Left lung (tissue), 10 donors: Measurements from ENCODE around the gene B9D1. TPM values are rescaled to one million over a fixed set of nuclear protein-coding genes. Genes with fewer than 3 reads are reported as not detected.

ENCODE experiments used
- ATAC-seq: fragments of 200-7000 bp; cut with Tn5 transposase; one replicate; pipeline ENCODE4 v1.9.1; 2020; ENCODE audit warnings: moderate library complexity
- DNase-seq, 4 donors: peaks; one replicate each; pipeline ENCODE4 v3.0.0-alpha.2; 2013 to 2020
- H3K27ac ChIP-seq, 2 donors: fragments of 200-600 bp; sonication (generic) in 1 of 2; one replicate each; pipeline versions ENCODE4 v1.5.0 to v1.8.0; 2020 to 2021
- H3K27me3 ChIP-seq, 2 donors: fragments of 200-600 bp; sonication (generic) in 1 of 2; one replicate each; pipeline versions ENCODE4 v1.5.0 to v1.8.0; 2020 to 2021
- H3K36me3 ChIP-seq, 2 donors: fragments of 200-600 bp; sonication (generic) in 1 of 2; one replicate each; pipeline versions ENCODE4 v1.5.0 to v1.8.0; 2020 to 2021
- H3K4me1 ChIP-seq, 2 donors: fragments of 200-600 bp; one replicate each; pipeline ENCODE4 v1.8.0; 2021
- H3K4me3 ChIP-seq, 2 donors: fragments of 200-600 bp; sonication (generic) in 1 of 2; one replicate each; pipeline versions ENCODE4 v1.5.0 to v1.8.0; 2020 to 2021; ENCODE audit warnings: mild to moderate bottlenecking in 1 of 2
- H3K9me3 ChIP-seq, 2 donors: fragments of 200-600 bp; sonication (generic) in 1 of 2; one replicate each; pipeline versions ENCODE4 v1.5.0 to v1.8.0; 2020 to 2021
- intact Hi-C, 2 donors: fragments of 100-400 bp; cut with DNase I; formaldehyde crosslinking; loops; one replicate each; pipeline versions ENCODE4 v1.11.2 to v1.14.2; 2022
- polyA plus RNA-seq, 6 donors: library from polyadenylated mRNA; unstranded; fragments of 120-200 nt; gene quantifications; one replicate each; pipeline ENCODE4 v1.2.1, GENCODE V29; 2013; ENCODE audit not compliant: insufficient read length in 6 of 6
- total RNA-seq, 2 donors: library from RNA; stranded (reverse); fragmentation: NEBNext Ultra II Directional; extraction: Animal tissue kit (Norgen Biotek cat#: 25700); gene quantifications; one replicate each; pipeline ENCODE4 v1.2.1, GENCODE V29; 2021
- TF ChIP-seq, protein P1 (sequence below), 2 donors: fragments of 200-600 bp; sonication (generic) in 1 of 2; IDR thresholded peaks; one replicate each; pipeline versions ENCODE4 v1.5.0 to v1.8.0; 2021; ENCODE audit warnings: antibody characterized with exemption in 2 of 2
- donor health status: DM: no; HTN: yes; CAD: no.
- donor health status: DM: no; HTN: no; CAD: no.

Gene B9D1
- total and polyA plus RNA-seq, 8 donors: 11.4 to 24.1 (median 21.1) TPM

DNA sequence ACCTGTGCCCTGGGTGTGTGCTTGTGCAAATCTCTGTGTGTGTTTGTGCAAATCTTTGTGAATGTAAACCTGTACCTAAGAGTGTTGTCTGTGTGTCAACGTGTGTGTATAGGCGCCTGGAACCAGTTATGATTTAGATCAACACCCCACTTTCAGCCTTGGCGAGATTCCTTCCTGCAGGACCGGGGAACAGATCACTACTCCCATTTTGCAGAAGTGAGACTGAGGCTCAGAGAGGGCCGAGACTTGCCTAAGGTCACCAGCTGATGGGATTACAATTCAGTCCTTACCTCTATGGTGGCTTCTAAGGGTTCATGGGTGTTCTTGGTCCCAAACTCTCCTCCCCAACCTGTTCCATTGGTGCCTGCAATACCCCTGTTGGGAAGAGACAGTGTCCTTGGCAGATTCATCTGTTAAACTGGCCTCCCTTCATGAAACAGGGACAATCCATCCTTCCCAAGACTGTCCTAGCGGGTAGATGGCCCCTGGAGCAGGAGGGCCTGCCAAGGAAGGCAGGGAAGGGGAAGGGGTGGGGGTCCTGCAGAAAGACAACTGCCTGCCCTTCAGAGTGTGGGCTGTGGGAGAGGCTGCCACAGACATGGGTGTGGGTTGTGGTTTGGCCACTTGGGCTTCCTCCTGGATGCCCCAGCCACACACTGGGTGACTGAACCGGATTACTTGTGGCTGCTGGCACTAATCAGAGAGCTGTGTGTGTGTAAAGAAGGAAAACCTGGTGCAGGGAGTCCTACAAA lies 8.9 kb upstream of the B9D1 start:
- Histone ChIP-seq H3K36me3 (no peaks in the 10 kb centered on the region), H3K27ac (peak overlapping the region in 1 of 2 donors; percentile 61), H3K27me3 (no peaks in the 10 kb centered on the region), H3K9me3 (no peaks in the 10 kb centered on the region), H3K4me1 (peaks cover 0 to 37% of the 10 kb centered on the region in 2 donors), H3K4me3 (no peak overlapping the region)
- ATAC-seq: peak; percentile 16
- DNase-seq: peak in 1 of 4 donors; percentile 21
- intact Hi-C loops: loop anchor here in 1 of 2 donors (10.0 kb wide), 1 partner anchor 73 kb away; no protein-coding TSS in a partner anchor
- TF ChIP-seq, protein P1, sequence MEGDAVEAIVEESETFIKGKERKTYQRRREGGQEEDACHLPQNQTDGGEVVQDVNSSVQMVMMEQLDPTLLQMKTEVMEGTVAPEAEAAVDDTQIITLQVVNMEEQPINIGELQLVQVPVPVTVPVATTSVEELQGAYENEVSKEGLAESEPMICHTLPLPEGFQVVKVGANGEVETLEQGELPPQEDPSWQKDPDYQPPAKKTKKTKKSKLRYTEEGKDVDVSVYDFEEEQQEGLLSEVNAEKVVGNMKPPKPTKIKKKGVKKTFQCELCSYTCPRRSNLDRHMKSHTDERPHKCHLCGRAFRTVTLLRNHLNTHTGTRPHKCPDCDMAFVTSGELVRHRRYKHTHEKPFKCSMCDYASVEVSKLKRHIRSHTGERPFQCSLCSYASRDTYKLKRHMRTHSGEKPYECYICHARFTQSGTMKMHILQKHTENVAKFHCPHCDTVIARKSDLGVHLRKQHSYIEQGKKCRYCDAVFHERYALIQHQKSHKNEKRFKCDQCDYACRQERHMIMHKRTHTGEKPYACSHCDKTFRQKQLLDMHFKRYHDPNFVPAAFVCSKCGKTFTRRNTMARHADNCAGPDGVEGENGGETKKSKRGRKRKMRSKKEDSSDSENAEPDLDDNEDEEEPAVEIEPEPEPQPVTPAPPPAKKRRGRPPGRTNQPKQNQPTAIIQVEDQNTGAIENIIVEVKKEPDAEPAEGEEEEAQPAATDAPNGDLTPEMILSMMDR (IDR thresholded peaks at IDR 0.05): no peak

DNA sequence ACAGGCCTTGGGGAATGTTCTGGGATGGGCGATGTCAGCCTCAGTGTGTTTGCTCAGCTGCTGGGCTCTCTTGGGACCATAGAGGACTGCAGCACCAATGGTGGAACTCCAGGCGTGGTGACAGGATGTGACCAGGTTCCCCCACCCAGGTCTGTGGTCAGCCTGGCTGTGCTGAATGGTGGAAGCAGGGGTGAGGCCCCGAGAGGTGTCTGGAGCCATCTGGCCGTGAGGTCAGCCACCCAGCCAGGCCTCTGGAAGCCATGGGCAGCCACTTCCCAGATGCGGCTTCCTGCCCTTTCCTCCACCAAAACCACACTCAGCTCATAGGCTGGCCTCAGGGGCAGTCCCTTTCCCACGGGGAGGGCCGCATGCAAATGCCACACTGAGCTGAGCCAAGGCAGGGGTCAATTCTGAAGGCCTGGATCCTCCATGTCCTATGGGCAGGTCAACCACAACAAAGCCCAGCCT lies 8.0 kb upstream of the B9D1 start:
- no peaks in the 10 kb centered on the region for H3K27me3 ChIP-seq
- intact Hi-C loops: loop anchor here in 1 of 2 donors (10.0 kb wide), 1 partner anchor 74 kb away; no protein-coding TSS in a partner anchor
- ATAC-seq: peak; percentile 73
- H3K27ac ChIP-seq: peak overlapping the region; percentile 39 to 61
- TF ChIP-seq, protein P1 (IDR thresholded peaks at IDR 0.05): no peak
- H3K9me3 ChIP-seq: no peaks in the 10 kb centered on the region
- DNase-seq: peak in 1 of 4 donors; percentile 62
- peaks cover 0 to 37% of the 10 kb centered on the region in 2 donors for H3K4me1 ChIP-seq
- H3K36me3 ChIP-seq: no peaks in the 10 kb centered on the region
- H3K4me3 ChIP-seq: no peak overlapping the region

DNA sequence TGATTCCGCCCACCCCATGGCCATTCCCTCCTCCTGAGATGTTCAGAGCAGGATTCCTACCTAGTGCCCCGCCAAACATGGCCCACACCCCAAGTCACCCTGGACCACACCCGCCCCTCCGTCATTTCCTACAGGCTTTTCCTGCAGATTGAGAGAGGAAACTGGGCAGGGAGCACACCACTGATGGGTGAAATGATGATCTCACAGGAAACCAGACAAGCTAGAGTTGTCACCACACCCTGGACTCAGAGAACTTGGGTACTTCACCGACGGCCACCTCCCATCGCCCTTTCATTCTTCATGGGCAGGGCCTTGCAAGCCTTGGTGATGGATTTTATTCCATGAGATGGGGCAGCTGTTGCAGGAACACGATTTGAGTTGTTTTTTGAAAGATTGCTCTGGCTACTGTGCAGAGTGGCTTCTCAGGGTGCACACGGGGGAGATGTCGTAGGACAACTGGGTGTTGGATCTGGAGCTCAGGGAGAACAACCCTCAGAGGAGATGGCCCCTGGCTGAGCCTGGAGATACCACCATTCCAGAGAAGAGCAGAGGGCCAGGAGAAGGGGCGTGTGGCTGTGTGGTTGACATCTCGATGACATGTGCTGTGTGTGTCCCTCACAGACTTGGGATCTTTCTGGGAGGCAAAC lies 7.4 kb upstream of the B9D1 start:
- peaks cover 0 to 5% of the 10 kb centered on the region in 2 donors for H3K27me3 ChIP-seq
- peak overlapping the region; percentile 39 to 61 for H3K27ac ChIP-seq
- peaks cover 0 to 37% of the 10 kb centered on the region in 2 donors for H3K4me1 ChIP-seq
- intact Hi-C loops: loop anchor here (5.0 to 10.0 kb wide), 2 partner anchors 75 to 77 kb away; no protein-coding TSS in a partner anchor
- ATAC-seq: peak; percentile 57
- H3K9me3 ChIP-seq: no peaks in the 10 kb centered on the region
- TF ChIP-seq, protein P1 (IDR thresholded peaks at IDR 0.05): no peak
- DNase-seq: peak in 1 of 4 donors; percentile 43
- no peak overlapping the region for H3K4me3 ChIP-seq
- no peaks in the 10 kb centered on the region for H3K36me3 ChIP-seq

DNA sequence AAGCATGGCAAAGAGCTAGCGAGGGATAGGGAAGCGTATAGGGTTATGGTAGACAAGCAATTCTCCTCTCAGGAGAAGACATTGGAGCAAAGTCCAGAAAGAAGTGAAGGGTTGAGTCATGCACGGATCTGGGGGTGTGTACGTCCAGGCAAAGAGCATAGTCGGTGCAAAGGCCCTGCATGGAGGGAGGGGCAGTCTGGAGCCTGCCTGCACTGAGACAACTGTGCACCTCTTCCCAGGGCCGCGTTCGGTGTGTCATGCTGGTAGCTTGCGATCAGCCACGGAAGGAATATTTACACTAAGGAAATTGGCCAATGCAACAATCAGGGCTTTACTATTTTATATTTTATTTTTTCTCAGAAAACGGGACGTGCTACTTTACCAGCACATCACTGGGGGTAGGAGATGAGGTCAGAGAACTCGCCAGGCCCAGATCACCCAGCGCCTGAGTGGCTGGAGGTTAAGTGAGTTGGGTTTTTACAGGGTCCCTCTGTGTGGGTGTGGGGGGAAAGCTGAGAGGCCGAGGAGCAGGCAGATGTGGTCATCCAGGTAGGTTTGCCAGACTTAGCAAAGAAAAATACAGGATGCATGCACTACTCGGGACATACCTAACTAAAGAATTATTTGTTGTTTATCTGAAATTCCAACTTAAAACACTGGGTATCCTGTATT lies 6.7 kb upstream of the B9D1 start:
- Histone ChIP-seq H3K27ac (peak overlapping the region in 1 of 2 donors; percentile 13), H3K36me3 (no peaks in the 10 kb centered on the region), H3K4me1 (peaks cover 0 to 37% of the 10 kb centered on the region in 2 donors), H3K27me3 (peaks cover 0 to 10% of the 10 kb centered on the region in 2 donors), H3K9me3 (no peaks in the 10 kb centered on the region), H3K4me3 (no peak overlapping the region)
- TF ChIP-seq, protein P1 (IDR thresholded peaks at IDR 0.05): no peak
- ATAC-seq (no peak), DNase-seq (peak in 1 of 4 donors; percentile 30)
- intact Hi-C loops: loop anchor here in 1 of 2 donors (5.0 kb wide), 1 partner anchor 78 kb away; no protein-coding TSS in a partner anchor
